GM21737 (cell line): ENCODE results near the gene MAD2L1BP.

Experiments
- ATAC-seq: cut with Tn5 transposase; IDR thresholded peaks from one replicate; pipeline ENCODE4 v1.9.1; 2021; ENCODE audit warnings: mild to moderate bottlenecking, moderate library complexity; ENCODE audit not compliant: unreplicated experiment

Gene MAD2L1BP

DNA sequence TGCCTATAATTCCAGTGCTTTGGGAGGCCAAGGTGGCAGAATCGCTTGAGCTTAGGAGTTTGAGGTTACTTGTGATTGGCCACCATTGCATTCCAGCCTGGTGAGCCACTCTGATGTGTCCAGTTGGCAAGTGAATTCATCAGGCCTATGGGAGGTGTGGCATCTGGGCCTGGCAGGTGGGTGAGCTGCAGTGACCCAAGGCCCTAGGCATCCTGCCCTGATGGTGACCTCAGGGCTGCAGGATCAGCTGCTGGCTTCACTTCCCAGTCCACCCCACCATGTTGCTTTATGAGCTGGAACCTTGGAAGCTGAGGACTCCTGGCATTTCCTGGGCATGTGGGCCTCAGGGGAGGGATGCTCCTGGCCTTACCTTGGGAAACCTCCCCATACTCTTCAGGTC lies 29.7 kb downstream of the MAD2L1BP start:
- ATAC-seq: no peak

DNA sequence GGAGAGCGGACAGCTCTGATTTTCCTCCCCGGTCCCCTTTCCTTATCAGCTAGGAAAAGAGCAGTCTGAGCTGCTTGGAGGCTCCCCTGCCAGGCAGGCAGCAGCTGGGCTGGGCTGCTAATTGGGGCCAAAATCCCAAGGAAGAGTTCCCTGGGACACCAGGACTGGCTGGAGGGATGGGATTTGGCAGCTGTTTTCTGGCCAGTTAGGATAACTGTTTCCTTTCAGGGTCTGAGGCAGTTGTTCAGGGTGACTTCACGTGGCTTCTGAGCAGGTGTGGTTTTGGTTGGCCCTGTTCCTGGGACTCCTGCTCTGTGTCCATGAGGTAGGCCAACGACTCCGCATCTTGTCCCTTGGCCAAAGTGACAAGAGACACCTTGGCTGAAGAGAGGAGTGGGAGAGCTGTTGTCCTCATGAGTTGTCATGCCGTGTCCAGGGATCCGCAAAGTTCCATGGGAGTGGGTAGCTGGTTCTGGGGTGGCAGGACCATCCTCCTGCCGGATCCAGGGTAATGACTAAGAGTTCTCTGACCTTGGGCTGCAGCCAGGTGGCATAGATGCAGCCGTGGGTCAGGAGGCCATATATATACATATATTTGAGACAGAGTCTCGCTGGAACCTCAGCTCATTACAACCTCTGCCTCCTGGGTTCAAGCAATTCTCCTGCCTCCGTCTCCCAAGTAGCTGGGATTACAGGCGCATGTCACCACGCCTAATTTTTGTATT lies 30.7 kb downstream of the MAD2L1BP start:
- no peak for ATAC-seq

DNA sequence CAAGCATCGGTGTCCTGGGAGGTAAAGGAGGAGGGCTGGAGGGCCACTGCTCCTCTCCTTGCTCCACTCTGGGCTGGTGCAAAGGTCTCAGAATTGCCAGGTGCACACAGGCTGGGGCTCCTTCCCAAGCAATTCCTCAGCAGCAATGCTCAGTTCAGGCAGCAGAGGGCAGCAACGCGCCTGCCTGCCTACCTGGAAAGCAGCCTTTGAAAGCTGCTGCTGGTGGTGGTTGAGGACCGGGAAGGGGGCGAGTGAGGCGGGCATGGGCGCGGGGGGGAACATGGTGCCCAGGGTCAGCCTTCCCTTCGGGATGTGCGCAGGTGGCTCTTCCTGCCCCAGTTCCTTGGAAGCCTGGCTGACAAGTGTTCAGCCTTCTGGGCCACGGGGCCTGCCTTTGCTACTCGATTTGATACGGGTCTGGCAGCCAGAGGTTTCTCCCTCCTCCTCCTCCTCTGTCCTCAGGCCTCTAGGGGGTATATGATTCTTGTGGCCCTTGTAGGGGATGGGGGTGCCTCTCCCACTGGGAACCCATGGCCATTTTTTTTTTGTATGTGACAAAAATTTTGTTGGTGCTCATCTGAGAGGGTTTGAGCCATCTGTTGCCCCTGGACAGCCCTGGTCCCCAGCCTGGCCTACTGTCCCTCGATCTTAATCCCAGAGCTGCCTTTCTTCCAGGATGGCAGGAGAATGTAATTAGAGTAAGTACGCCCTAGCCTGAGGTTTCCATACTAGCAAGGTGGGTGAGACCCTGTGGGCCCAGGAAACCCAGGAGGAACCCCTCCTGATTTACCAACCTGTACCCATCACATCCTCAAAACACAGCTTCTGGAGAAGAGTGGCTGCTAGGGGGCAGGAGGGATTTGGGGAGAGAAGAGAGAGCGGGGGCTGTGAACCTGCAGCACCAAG lies 31.9 kb downstream of the MAD2L1BP start:
- no peak for ATAC-seq

DNA sequence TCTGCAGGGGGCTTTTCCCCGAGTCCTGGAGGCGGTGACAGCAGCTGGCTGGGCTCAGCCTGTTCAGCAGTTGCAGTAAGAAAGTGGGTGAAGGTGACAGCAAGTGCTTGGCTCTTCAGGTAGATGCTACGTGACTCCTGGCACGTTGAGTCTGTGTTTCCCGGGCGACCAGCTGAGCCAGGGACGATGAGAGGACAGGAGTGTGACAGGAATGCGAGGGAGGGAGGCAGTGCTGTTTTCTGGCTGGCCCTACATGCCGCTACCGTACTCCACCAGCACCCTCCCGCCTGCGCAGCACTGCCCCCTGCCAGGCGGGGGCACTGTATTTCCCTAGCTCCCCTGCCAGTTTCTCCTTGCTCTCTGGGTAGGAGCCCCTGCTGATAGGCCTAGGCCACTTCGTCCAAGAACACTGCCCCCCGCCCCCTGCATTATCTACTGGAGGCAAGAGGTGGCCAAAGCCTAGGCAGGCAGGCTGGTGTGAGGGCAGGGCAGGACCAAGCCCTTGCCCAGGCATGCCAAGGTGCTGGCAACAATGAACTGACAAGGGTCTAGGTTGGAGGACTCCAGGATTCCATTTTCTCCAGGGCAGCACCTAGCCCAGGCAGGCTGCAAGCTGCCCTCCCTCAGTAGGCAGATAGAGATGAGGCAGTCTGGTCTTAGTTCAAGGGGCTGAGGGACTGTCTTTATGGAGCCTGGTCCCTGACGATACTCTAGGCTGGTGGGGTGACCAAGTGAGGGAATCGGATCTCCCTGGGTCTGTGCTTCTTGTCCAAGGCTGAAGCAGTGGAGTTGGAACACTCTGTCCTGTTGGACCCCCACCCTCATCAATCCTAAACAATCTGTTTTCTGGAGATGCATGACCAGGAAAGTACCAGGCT lies 32.8 kb downstream of the MAD2L1BP start:
- ATAC-seq: peak; percentile 44

DNA sequence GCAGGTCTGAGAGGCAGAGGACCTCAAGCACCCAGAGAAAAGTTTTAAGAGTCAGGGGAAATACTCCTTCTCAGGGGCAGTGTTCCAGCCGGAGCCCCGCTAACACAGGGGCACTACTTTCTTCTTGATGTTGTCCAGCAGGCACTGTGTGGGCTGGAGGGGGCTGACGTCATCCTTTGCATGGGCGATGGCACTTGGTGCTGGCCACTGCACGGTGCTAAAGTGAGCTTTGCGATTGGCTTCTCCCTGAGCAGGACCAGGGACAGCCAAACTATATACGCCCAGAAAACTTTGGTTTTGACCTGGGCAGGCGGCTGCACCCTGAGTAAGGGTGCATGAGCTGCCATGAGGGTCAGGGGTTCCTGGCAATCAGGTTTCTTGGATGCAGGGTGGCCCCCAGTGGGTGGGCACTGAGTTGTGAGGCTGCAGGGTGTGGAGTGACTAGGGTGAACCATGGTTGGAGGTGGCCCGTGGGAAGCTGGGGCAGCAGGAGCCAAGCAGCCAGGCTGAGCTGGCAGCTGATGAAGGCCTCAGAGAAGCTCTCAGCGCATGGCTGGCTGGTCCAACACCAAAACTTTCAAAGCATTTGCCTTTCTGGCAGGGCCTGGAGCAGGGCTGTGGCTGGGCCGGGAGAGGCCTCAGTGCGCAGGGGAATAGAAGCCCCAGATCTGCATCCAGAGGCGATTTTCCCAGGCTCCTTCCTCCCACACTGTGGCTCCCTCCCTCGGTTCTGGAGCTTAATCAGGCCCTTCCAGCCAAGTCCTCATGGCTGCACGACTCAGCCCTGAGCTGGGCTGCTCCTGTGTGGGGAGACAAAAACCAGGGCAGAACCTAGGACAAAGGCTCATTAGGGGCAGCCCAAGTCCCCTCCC lies 33.6 kb downstream of the MAD2L1BP start:
- ATAC-seq: no peak

DNA sequence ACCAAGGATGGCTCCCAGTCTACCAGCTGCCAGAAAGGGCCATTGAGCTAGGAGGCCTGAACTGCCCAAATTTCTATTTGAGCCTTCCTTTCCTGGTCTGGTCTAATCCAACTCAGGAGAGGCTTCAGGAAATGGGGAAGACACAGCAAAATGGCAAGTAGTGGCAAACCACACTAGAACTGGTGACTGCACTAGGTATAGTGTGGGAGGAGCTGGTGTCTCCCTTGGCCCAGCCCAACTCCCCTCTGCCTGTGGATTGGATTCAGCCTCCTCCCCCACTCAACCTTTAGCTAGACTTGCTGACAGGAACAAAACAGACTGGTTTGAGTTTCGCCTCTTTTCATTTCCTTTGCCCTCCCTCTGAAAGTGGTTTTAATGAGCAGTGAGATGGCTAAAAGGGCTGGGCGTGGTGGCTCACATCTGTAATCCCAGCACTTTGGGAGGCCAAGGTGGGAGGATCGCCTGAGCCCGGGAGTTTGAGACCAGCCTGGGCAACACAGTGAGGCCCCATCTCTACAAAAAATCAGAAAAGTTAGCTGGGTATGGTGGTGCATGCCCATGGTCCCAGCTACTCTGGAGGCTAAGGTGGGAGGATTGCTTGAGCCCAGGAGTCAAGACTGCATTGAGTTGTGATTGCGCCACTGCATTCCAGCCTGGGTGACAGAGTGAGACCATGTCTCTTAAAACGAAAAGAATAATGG lies 34.4 kb downstream of the MAD2L1BP start:
- ATAC-seq: no peak

DNA sequence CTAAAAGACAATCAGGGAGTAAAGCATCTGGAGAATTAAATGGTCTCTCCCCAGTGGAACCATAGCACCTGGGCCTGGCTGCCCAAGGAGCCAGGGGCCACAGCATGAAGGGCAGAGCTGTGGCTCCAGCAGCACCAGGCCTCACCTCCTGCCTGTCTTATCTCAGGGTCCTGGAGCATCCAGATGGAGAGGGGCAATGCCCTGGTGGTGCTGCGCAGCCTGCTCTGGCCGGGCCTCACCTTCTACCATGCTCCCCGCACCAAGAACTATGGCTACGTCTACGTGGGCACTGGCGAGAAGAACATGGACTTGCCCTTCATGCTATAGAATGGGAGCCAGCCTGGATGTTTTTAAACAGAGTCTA lies 35.0 kb downstream of the MAD2L1BP start:
- ATAC-seq: no peak

DNA sequence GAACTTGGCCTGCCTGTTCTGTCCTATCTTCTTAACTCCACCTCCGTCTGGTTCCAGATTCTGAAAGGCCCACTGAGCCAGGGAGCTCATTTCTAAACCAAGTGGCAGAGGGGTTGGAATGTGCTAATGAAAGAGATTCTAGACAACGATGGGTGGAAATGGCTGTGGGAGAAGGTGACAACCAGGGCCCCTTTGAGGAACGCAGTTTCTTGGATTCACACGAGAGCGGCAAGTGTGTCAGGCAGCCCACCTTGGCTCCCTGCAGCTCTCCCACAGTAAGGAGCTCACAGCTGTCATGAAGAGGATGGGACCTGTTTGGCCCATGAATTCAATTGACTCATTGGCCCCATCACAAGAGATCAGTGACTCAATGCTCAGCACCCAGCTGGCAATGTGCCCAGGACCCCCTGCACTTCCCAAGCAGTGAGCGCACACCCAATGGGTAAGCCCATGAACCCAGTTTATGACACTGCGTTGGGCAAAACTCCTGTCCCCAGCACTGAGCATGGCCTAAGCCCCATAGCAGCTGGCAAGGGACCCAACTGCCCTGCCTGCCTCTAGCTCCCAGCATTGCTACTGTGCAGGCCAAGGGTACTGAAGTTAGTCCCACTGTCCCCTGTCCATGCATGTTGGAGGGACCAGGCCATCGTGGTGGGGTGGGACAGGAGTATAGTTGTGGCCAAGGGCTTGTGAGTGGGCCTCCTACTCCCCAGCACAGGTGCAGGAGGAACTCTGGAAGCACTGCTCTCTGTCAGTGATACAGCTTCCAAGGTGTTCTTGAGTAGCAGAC lies 35.6 kb downstream of the MAD2L1BP start:
- ATAC-seq: no peak

DNA sequence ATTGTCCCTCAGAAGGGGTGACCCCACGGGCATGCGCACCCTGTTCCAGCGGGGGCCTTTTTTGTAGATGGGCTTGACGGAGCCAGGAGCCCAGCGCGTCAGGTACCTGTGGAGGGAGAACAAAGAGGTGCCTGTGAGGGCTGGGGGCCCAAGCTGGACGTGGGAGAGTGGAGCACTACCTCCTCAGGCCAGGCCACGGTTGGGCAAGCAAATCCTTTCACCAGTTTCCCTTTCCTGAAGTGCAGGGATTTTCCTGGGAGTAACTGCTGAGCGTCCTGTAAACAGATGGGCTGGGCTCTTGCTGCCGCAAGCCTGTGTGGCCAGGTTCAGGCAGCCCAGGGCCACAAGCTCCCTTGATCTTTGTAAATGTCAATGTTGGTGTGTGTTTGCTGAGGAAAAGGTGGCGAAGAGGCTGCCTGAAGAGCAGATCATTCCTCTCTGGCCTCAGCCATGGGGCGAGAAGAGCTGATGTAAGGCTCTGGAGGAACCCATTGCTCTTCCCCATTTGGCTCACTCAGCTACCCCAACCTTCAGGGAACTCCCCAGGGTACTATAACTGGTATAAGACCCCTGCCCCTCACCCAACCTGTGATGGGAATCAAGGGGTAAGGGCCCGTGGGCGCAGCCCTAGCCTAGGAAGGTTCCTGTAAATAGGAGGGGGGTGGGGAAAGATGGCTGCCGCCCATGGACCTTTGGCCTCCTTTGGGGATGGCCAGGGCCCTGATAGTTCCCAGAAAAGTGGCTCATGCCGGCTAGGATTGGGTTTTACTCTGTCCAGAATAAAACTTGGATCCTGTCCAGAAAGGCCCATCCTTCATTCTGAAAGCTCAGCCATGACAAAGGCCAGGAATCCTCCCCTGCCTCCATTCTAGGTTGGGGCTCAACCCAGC lies 36.4 kb downstream of the MAD2L1BP start:
- ATAC-seq: no peak

DNA sequence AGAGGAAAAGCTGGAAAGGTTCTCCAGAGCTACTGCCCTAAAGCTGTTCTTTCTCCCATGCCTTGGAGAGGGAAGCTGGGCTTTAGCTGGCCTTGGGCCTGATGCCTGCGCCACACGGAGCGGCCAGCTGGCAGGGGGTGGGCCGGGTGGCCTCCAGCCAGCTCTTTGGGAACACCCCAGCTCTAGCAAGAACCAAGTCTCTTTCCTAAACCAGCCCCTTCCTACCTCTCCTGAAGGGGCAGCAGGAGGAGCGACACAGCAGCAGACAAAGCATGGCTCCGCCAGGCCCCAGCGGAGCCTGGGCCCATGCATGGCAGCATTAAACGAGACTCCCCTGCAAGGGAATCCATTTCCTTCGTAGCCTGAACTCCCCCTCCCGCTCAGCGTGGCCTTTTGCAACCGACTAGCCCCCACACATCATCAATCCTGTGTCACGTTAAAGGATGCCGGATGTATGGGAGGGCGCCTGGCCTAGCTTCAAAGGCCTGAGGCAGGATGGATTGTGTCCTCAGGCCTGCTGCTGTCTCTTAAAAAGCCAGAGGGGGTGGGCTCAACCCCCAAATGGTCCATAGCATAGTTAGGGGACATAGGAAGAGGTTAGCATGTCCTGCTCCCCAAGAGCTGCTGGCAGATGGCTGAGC lies 37.9 kb downstream of the MAD2L1BP start:
- no peak for ATAC-seq

DNA sequence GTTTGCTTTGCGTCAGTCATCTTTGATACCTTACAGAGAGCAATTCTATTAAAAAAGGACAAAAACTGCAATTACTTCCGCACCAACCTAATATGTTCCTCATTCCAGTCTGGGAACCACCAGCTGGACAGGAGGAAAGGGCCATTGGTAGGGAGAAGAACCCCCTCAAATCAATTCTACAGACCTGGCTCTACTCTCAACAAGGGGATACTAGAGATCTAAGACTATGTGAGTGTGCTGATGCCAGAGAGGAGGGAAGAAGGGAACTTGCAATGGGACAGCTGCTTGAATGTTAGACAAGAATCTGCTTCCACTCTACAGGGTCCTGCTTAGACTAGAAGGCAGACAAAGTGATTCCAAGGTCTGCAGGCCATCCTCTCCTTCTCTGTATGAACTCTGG lies 38.7 kb downstream of the MAD2L1BP start:
- ATAC-seq: no peak

DNA sequence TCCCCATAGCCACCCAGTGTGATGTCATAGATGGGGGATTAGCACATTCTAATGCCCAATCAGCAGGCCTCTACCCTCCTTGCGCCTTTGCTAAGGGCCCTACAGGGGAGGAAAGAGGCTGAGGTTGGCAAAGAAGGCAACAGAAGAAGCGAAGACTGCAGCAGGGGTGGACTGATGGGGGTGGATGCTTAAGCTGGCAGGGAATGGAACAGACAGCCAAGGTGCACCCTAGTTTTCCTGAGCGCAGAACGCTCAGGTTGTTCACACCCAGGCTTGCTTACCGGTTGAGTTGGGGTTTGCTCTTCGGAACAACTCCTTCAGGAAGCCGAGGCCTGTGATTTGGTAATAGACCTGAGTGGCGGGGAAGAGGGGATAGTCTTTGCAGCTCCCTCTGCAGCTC lies 39.3 kb downstream of the MAD2L1BP start:
- no peak for ATAC-seq

DNA sequence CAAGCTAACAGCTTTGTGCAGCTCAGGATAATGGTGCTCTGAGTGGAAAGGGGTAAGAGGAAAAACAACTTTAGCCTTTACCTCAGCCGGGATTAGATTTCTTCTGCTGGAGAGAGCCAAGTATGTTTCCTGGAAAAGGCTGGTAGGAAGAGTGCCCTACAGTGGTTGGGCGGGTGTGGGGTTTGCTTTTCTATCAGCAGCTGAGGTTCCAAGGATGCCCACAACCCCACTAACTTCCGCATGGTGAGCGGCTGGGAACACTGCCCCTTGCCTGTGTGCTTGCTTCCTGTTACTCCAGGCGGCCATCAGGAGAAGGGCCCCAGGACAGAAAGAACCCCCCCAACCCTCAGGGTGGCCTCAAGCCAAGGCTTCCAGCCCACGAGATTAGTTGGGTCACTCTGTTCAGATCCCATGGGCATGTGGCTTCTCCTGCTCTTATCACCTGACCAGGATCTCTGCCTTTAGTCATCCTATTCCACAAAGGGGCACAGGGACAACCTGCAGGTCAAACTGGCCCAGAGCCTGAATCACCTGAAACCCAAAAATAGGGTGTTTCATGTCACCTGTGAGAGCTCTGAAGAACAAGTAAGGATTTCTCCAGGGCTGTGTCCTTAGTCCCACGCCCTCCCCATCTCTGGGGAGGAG lies 41.4 kb downstream of the MAD2L1BP start:
- no peak for ATAC-seq

DNA sequence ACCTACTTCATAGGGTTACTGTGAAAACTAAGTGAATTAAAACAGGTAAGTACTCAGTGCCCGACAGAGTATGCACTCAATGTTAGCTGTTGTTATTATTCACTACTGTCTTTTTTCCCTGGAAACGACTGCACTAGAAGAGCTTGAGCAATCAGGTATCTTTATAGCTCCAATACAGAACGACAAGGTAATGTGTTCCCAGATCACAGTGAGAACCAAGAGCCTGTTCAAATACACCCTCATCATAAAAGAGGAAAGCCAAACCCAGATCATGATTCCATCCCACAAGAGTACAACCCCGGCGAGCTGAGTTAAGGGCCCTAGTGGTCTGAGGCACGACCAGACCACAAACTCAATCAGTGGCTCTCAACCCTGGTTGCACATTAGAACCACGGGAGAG lies 42.1 kb downstream of the MAD2L1BP start:
- ATAC-seq: no peak

DNA sequence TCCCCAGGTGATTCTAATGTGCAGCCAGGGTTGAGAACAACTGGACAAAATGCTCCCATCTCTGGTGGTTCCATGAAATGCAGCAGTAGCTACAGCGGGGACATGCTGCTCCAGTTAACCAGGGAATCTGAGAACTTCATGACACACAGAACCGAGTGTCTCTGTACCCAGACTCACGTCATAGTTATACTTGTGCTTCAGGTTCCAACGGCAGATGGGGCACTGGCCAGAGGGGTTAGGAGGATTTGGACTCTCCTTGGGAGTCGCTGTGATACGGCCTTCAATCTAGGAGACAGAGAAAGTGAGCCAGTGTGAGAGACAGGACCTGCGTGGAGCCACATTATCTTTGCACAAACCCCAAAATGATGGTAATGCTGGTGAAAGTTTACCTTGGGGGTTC lies 42.7 kb downstream of the MAD2L1BP start:
- ATAC-seq: no peak

DNA sequence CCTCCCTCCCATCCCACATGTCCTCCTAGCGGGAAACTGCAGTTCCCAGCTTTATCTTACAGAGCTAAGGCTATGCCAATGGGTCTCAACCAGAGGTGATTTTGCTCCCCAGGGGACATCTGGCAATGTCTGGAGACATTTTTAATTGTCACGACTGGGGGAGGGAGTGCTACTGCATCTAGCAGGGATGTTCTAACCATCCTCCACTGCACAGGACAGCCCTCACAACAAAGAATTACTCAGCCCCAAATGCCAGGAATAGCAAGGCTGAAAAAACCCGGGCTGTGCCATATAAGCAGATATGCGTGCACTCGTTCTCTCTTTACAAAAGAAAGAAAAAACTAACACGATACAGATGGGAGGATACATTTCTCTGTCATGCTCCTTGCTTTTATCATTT lies 43.4 kb downstream of the MAD2L1BP start:
- ATAC-seq: no peak
